Adipose tissue (tissue), 3 donors: ENCODE data around the gene OPA3. TPM values are rescaled to one million over a fixed set of nuclear protein-coding genes. Genes with fewer than 3 reads are reported as not detected.

Experiments
- H3K27ac ChIP-seq: one replicate; pipeline ENCODE4 v1.5.1; 2013; ENCODE audit warnings: low read depth, low read length
- WGBS, 3 donors: extraction: QIAGEN DNeasy Blood & Tissue Kit; methylation state at CpG; one replicate each; pipeline ENCODE4 v1.1.7; 2013; 5-methylcytosine and 5-hydroxymethylcytosine counted together
- polyA plus RNA-seq, 3 donors: library from polyadenylated mRNA; stranded (reverse); fragments of 200-250 nt; gene quantifications; one replicate each; pipeline ENCODE4 v1.2.3, GENCODE V29; 2013
- donor health status: healthy with polysubstance abuse.
- donor health status: Bipolar disorder and iron deficiency.
- donor health status: healthy.

The OPA3 gene
- polyA plus RNA-seq, 3 donors, result 3.1 to 6.7 (median 3.5) TPM

GRCh38 chr19:45574526-45574925 is 10.1 kb downstream of the OPA3 start:
- H3K27ac ChIP-seq, result no peak overlapping the region
- WGBS, 3 donors, result 76 to 82% (median 82%) methylated on average over 4 of the region's 4 CpGs

- WGBS, 3 donors, result 76 to 90% (median 89%) methylated on average over 8 of the region's 8 CpGs
- H3K27ac ChIP-seq, result no peak overlapping the region
These were observed 13.0 kb downstream of the OPA3 start for GRCh38 chr19:45571457-45572220.

DNA sequence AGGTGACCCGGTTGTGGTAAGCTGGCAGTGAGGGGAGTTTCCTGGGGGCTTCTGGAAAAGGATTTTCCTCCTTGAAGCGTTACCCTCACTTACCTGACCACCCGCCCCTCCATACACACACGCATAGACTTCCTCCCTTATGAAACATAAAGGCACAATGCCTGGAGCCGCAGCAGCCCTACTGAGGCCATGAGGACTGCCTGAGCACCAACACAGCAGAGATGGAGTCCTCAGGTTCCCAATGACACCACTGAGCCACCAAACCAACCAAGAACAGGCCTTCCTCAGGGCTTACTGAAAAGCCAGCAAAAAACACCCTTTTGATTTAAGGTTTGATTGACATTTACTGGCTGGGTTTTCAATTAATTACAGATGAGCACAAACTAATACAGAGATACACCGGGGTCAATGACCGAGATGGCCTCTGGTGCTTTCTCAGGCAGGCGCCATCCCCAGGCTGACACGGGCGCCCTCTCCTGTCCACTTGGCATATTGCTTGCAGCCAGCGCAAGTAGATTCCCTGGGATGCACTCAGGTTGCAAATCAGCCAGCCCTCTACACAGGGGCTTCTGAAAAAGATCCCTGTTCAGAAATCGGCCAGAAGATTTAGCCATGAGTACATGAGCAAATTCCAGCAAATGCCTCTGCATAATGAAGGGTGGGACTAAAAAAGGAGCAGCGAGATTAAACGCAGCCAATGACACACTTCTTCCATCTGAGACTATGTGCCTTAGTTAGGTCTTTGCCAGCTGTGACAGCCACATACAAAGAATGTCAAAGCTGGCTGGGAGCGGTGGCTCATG is 14.8 kb downstream of the OPA3 start:
- H3K27ac ChIP-seq, result no peak overlapping the region
- WGBS, 3 donors, result 53 to 65% (median 56%) methylated on average over 15 of the region's 15 CpGs

GRCh38 chr19:45568732-45569131 is 15.9 kb downstream of the OPA3 start:
- no peak overlapping the region for H3K27ac ChIP-seq
- WGBS, 3 donors, result 68 to 83% (median 73%) methylated on average over 3 of the region's 3 CpGs

GRCh38 chr19:45567609-45568008 is 17.0 kb downstream of the OPA3 start:
- 72 to 90% (median 82%) methylated on average over 2 of the region's 2 CpGs for WGBS, 3 donors
- no peak overlapping the region for H3K27ac ChIP-seq

DNA sequence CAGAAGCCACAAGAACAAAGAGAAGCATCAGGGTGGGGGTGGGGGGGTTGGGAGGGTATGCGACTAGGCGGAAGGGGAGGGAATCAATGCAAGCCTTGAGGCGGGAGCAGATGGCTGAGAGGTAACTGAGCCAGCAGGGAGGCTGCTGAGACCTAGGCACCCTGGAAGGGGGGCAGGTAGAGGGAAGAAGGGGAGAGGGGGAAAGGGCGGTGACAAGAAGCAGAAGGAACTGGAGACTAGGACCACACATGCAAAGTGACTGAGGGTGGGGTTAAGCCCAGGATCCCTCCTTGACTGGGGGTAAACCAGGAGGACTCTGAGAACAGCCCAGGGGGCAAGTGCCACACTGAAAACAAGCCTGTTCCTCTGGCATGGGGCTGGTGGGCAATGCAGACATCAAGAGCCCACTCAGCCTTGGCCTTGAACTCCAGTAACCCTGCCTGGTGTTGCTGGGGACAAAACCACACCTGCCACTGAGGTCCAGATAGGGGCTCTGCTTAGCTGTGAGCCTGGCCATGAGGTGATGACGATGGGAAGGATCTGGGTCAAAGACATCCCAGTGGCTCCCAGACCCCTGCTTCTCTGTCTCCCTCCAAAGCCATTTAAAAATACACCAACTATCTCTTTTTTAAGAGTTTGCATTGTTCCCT is 20.3 kb downstream of the OPA3 start:
- 67 to 74% (median 73%) methylated on average over 5 of the region's 5 CpGs for WGBS, 3 donors
- H3K27ac ChIP-seq, result no peak overlapping the region

GRCh38 chr19:45560686-45561085 is 23.9 kb downstream of the OPA3 start:
- 66 to 87% (median 74%) methylated on average over 11 of the region's 11 CpGs for WGBS, 3 donors
- no peak overlapping the region for H3K27ac ChIP-seq

GRCh38 chr19:45560038-45560437 is 24.6 kb downstream of the OPA3 start:
- 83 to 93% (median 90%) methylated on average over 5 of the region's 5 CpGs for WGBS, 3 donors

DNA sequence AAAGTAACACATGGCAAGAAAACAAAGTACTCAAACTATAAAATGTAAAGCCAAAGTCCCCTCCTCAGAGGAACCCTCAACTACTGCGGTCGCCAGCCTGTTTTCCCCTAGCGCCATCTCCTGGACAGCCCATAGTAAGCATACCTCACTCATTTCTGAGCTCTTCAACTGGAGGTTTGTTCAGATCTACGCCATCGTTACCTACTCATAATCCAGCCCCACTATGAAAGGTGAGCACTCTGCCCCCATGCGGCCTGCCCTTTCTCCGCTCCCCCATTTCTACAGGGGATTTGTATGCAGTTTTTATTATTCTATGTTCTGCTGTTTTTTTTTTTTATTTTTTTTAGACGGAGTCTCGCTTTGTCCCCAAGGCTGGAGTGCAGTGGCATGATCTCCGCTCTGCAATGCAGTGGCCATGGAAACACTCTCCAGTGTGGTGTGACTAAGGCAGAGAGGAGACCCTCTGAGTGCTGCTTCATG is 26.2 kb downstream of the OPA3 start:
- 41 to 45% (median 44%) methylated on average over 10 of the region's 10 CpGs for WGBS, 3 donors
- no peak overlapping the region for H3K27ac ChIP-seq

More at GRCh38 chr19:45560038-45560437, 24.6 kb downstream of the OPA3 start:
- no peak overlapping the region for H3K27ac ChIP-seq

DNA sequence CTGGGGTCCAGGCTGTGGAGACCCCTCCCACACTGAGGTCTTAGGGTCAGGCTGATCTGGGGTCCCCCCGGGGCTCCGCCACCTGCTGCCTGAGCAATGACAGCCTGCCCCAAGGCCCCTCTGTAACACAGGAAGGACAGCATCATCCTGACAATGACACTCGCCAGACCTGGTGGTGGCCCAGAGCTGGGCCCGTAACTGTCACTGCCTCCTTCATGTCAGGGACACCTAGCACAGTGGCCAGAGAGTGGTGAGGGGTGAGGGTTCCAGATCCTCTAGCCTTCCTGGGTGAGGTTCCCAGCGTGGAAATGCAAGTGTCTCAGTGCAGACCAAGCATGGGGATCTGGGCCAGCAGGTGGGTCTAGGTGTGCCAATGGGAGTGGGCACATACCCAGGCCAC is 27.8 kb downstream of the OPA3 start:
- no peak overlapping the region for H3K27ac ChIP-seq
- 83 to 92% (median 88%) methylated on average over 5 of the region's 5 CpGs for WGBS, 3 donors

DNA sequence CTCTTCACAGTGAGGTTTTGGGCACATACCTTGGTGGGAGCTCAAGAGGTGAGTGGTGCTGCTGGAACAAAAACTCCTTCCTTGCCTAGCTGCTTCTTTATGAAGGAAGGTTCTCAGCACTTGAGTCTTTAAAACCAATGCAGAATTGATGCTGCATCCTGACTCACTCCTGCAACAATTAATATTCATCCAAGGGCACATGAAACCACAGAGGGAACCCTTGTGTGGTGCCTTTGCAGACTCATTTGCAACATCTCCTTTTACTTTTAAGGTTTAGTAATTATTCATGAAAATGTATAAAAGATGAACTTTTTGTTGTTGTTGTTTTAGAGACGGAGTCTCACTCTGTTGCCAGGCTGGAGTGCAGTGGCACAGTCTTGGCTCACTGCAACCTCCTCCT is 30.1 kb downstream of the OPA3 start:
- 86 to 96% (median 92%) methylated on average over 1 of the region's 1 CpG for WGBS, 3 donors
- H3K27ac ChIP-seq, result no peak overlapping the region

- WGBS, 3 donors, result 35 to 81% (median 76%) methylated on average over 34 of the region's 34 CpGs
- no peak overlapping the region for H3K27ac ChIP-seq
These were observed 31.1 kb downstream of the OPA3 start for GRCh38 chr19:45553464-45553863.

- 74 to 93% (median 82%) methylated on average over 9 of the region's 9 CpGs for WGBS, 3 donors
- no peak overlapping the region for H3K27ac ChIP-seq
These were observed 36.5 kb downstream of the OPA3 start for GRCh38 chr19:45547965-45548609.

- H3K27ac ChIP-seq, result no peak overlapping the region
- 78 to 87% (median 85%) methylated on average over 10 of the region's 10 CpGs for WGBS, 3 donors
These were observed 37.3 kb downstream of the OPA3 start for GRCh38 chr19:45547211-45547770.

DNA sequence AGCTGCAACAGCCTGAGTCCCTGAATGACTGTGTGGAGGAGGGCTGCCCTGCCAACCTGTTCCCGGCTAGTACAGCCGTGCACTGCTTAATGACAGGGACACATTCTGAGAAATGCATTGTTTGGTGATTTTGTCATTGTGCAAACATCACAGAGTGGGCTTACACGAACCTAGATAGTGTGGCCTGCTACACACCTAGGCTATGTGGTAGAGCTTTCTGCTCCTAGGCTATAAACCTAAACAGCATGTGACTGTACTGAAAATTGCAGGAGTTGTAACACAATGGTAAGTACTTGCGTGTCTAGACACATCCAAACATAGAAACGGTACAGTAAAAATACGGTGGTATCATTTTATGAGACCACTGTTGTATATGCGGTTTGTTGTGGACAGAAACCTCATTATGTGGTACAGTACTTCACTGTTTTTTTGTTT is 42.4 kb downstream of the OPA3 start:
- 73 to 75% (median 74%) methylated on average over 7 of the region's 7 CpGs for WGBS, 3 donors
- no peak overlapping the region for H3K27ac ChIP-seq

DNA sequence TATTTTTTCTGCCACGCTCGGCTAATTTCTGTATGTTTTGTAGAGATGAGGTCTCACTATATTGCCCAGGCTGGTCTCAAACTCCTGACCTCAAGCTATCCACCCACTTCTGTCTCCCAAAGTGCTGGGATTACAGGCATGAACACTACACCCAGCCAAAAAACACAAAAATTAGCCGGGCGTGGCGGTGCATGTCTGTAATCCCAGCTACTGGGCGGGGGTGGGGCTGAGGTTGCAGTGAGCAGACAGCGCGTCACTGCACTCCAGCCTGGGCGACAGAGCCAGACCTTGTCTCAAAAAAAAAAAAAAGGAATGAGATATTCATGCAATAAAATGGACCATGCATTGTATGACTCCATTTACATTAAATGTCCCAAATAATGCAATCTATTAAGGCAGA is 45.1 kb downstream of the OPA3 start:
- 88 to 96% (median 91%) methylated on average over 9 of the region's 9 CpGs for WGBS, 3 donors
- H3K27ac ChIP-seq, result no peak overlapping the region

- no peak overlapping the region for H3K27ac ChIP-seq
- WGBS, 3 donors, result 97 to 100% (median 100%) methylated on average over 1 of the region's 1 CpG
These were observed 53.3 kb downstream of the OPA3 start for GRCh38 chr19:45531349-45531748.

DNA sequence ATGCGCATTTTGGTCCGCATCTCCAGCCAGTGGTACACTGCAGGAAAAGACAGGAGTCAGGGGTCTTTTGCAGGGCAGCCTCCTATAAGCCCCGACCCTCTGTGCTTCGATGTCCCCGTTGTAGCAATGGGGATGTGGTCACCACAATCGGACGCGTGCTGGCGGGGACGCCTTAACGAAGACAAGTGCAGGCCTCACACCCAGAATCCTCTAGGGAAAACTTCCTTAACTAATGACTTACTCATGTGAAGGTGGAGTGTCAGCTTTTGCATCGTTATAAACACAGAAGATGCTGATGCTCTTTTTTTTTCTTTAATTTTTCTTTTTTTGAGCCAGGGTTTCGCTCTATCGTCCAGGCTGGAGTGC is 55.2 kb downstream of the OPA3 start:
- 24 to 36% (median 31%) methylated on average over 14 of the region's 14 CpGs for WGBS, 3 donors
- no peak overlapping the region for H3K27ac ChIP-seq
